ENCODE data around the gene MAML2. TPM values are rescaled to one million over a fixed set of nuclear protein-coding genes. Genes with fewer than 3 reads are reported as not detected.

The MAML2 gene
- total RNA-seq, 4 donors from 2014 or later = 4.7 to 21.7 (median 7.3) TPM

GRCh38 chr11:96073536-96073935 is 269.5 kb downstream of the MAML2 start:
- Histone ChIP-seq H3K9me3 (no peaks in the 10 kb centered on the region), H3K27me3 (no peaks in the 10 kb centered on the region), H3K27ac (no peak overlapping the region), H3K36me3 (no peaks in the 10 kb centered on the region), H3K4me1 (peaks cover 0 to 33% (median 0%) of the 10 kb centered on the region in 3 donors), H3K4me3 (no peak overlapping the region)
- TF ChIP-seq POLR2A (IDR thresholded peaks at IDR 0.05) = no peak
- TF ChIP-seq, protein P1, sequence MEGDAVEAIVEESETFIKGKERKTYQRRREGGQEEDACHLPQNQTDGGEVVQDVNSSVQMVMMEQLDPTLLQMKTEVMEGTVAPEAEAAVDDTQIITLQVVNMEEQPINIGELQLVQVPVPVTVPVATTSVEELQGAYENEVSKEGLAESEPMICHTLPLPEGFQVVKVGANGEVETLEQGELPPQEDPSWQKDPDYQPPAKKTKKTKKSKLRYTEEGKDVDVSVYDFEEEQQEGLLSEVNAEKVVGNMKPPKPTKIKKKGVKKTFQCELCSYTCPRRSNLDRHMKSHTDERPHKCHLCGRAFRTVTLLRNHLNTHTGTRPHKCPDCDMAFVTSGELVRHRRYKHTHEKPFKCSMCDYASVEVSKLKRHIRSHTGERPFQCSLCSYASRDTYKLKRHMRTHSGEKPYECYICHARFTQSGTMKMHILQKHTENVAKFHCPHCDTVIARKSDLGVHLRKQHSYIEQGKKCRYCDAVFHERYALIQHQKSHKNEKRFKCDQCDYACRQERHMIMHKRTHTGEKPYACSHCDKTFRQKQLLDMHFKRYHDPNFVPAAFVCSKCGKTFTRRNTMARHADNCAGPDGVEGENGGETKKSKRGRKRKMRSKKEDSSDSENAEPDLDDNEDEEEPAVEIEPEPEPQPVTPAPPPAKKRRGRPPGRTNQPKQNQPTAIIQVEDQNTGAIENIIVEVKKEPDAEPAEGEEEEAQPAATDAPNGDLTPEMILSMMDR (IDR thresholded peaks at IDR 0.05) = no peak
- intact Hi-C loops (cut with DNase I) = no loop called here
- WGBS, 2 donors = 90 to 97% methylated on average over 6 of the region's 6 CpGs
- no peak for DNase-seq

DNA sequence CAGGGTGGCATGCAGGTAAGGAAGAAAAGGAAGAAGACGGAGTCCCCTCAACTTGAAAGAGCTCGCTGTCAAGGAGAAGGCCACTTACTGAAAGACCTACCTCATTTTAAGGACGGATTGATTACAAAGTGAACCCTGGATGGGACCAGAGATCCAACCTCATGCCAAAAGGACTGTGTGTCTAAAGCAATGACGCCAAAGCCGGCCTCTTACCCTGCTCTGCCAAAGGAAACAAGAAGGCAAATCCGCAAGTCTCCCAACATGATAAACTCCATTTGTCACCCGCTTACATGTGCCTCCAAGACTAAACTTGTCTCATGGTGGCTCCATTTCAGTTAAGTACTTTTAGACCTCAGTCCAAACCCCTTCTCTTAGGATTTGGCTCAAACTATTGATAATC is 270.4 kb downstream of the MAML2 start:
- Histone ChIP-seq H3K4me1 (peaks cover 0 to 39% (median 0%) of the 10 kb centered on the region in 3 donors), H3K27ac (no peak overlapping the region), H3K9me3 (no peaks in the 10 kb centered on the region), H3K36me3 (no peaks in the 10 kb centered on the region), H3K27me3 (no peaks in the 10 kb centered on the region), H3K4me3 (no peak overlapping the region)
- intact Hi-C loops (cut with DNase I) = no loop called here
- no peak for DNase-seq
- WGBS, 2 donors = 92 to 95% methylated on average over 7 of the region's 7 CpGs
- TF ChIP-seq, protein P1 (IDR thresholded peaks at IDR 0.05) = no peak
- TF ChIP-seq POLR2A (IDR thresholded peaks at IDR 0.05) = no peak

DNA sequence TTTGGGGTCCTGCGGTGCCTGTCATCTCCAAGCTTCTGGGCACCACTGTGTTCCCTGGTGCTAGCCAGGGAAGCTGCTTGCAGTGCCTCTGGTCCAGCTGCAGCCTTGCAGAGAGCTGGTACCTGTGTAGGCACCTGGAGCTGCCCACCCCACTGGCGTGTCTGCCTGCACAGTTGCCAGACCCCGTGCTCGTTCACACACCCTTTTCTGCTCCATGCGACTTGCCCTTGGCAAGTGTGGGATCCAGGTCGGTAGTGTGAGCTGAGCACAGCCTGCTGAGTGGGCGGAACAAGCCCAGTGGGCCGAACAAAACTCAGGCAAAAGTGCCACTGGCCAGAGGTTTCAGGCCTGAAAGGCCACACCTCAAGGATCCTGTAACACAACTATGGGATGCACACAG is 272.5 kb downstream of the MAML2 start:
- H3K27ac ChIP-seq = no peak overlapping the region
- H3K36me3 ChIP-seq = no peaks in the 10 kb centered on the region
- WGBS, 2 donors = 48% methylated on average over 8 of the region's 8 CpGs; no CpG with 5 or more reads in 1 of the 2 donors
- TF ChIP-seq, protein P1 (IDR thresholded peaks at IDR 0.05) = no peak
- no peak for TF ChIP-seq POLR2A (IDR thresholded peaks at IDR 0.05)
- no peaks in the 10 kb centered on the region for H3K9me3 ChIP-seq
- peaks cover 0 to 43% (median 1%) of the 10 kb centered on the region in 3 donors for H3K4me1 ChIP-seq
- intact Hi-C loops (cut with DNase I) = no loop called here
- no peak for DNase-seq
- no peaks in the 10 kb centered on the region for H3K27me3 ChIP-seq
- H3K4me3 ChIP-seq = no peak overlapping the region

DNA sequence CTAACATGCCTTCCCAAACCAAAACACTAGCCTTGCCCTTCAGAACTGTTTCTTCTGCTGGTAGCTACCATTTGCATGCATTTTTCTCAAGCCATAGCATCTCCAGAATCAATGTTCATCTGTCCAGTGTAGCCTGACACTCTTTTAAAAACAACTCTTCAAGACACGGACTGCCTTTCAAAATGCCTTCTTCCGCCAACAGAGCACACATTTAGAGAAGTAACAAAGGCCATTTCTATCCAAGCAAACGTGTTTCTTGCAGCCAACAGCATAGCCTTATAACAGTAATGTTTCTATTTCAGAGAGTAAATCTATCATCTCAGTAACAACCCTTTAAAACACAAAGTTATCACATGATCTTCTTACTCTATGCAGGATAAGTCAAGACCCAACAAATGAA is 275.8 kb downstream of the MAML2 start:
- H3K4me1 ChIP-seq = peaks cover 0 to 40% (median 3%) of the 10 kb centered on the region in 3 donors
- no peaks in the 10 kb centered on the region for H3K36me3 ChIP-seq
- H3K4me3 ChIP-seq = no peak overlapping the region
- intact Hi-C loops (cut with DNase I) = no loop called here
- H3K27me3 ChIP-seq = no peaks in the 10 kb centered on the region
- DNase-seq = no peak
- TF ChIP-seq POLR2A (IDR thresholded peaks at IDR 0.05) = no peak
- TF ChIP-seq, protein P1 (IDR thresholded peaks at IDR 0.05) = no peak
- no peak overlapping the region for H3K27ac ChIP-seq
- WGBS, 2 donors = 72 to 80% methylated on average over 3 of the region's 3 CpGs
- H3K9me3 ChIP-seq = no peaks in the 10 kb centered on the region

- TF ChIP-seq POLR2A (IDR thresholded peaks at IDR 0.05) = no peak
- TF ChIP-seq, protein P1 (IDR thresholded peaks at IDR 0.05) = no peak
- DNase-seq = no peak
- Histone ChIP-seq H3K36me3 (no peaks in the 10 kb centered on the region), H3K4me3 (no peak overlapping the region), H3K27me3 (no peaks in the 10 kb centered on the region), H3K4me1 (peaks cover 0 to 50% (median 3%) of the 10 kb centered on the region in 3 donors), H3K27ac (no peak overlapping the region), H3K9me3 (no peaks in the 10 kb centered on the region)
- intact Hi-C loops (cut with DNase I) = no loop called here
- 76 to 84% methylated on average over 3 of the region's 3 CpGs for WGBS, 2 donors
These were observed 277.6 kb downstream of the MAML2 start for GRCh38 chr11:96065379-96065778.

Data from esophagus squamous epithelium (tissue), 5 donors.